Caco-2 (cell line): ENCODE measurements around the gene TTC16. TPM values are rescaled to one million over a fixed set of nuclear protein-coding genes. Genes with fewer than 3 reads are reported as not detected.

Experiments
- BruUV-seq: library from RNA; stranded (reverse); fragments of 400-500 nt; replicated peaks from 2 replicates; lab custom pipeline; 2021; lab: Mats Ljungman, UMichigan
- CTCF ChIA-PET: fragments of 300-600 bp; sonication (Branson Sonifier 250); formaldehyde crosslinking; loops from one replicate; lab custom pipeline; 2022; ENCODE audit warnings: antibody characterized with exemption; lab: Charles Lee
- POLR2A ChIA-PET: fragments of 300-600 bp; sonication (Branson Sonifier 250); formaldehyde crosslinking; loops from one replicate; lab custom pipeline; 2022; ENCODE audit warnings: antibody characterized with exemption; lab: Charles Lee
- DNase-seq, 2 experiments: peaks; one replicate each; pipeline versions ENCODE4 v3.0.0 to v3.0.0-alpha.2; 2020 to 2022
- H3K27me3 ChIP-seq: replicated peaks from 2 replicates; pipeline ENCODE4 v1.6.0; 2011; ENCODE audit warnings: low read length; ENCODE audit not compliant: control insufficient read depth, insufficient read depth
- H3K36me3 ChIP-seq: 2 replicates; pipeline ENCODE4 v1.5.1; 2011; ENCODE audit warnings: low read length; ENCODE audit not compliant: control insufficient read depth, insufficient read depth
- H3K4me1 ChIP-seq: fragments of 250-450 bp; sonication (Bioruptor Pico); 2 replicates; pipeline ENCODE4 v1.5.1; 2020; ENCODE audit warnings: mild to moderate bottlenecking
- H3K4me3 ChIP-seq: 2 replicates; pipeline ENCODE4 v1.5.1; 2011; ENCODE audit warnings: low read depth, mild to moderate bottlenecking, control low read depth, low read length
- H3K9me3 ChIP-seq: fragments of 250-450 bp; sonication (Bioruptor Pico); 2 replicates; pipeline ENCODE4 v1.5.1; 2020; ENCODE audit warnings: mild to moderate bottlenecking, moderate library complexity
- H3K27ac Mint-ChIP-seq: one replicate; pipeline ENCODE4 v1.8.0; 2022; ENCODE audit warnings: mixed read lengths; ENCODE audit not compliant: unreplicated experiment
- H3K27me3 Mint-ChIP-seq: one replicate; pipeline ENCODE4 v1.8.0; 2022; ENCODE audit warnings: mixed read lengths; ENCODE audit not compliant: insufficient read depth, unreplicated experiment
- H3K36me3 Mint-ChIP-seq: one replicate; pipeline ENCODE4 v1.8.0; 2022; ENCODE audit warnings: mild to moderate bottlenecking, mixed read lengths; ENCODE audit not compliant: insufficient read depth, unreplicated experiment
- H3K4me1 Mint-ChIP-seq: one replicate; pipeline ENCODE4 v1.8.0; 2022; ENCODE audit warnings: low read depth, mixed read lengths; ENCODE audit not compliant: unreplicated experiment
- H3K4me3 Mint-ChIP-seq: one replicate; pipeline ENCODE4 v1.8.0; 2022; ENCODE audit warnings: mild to moderate bottlenecking, moderate library complexity, mixed read lengths; ENCODE audit not compliant: unreplicated experiment
- H3K9me3 Mint-ChIP-seq: one replicate; pipeline ENCODE4 v1.8.0; 2022; ENCODE audit warnings: mixed read lengths; ENCODE audit not compliant: unreplicated experiment
- intact Hi-C: fragments of 100-400 bp; cut with micrococcal nuclease; formaldehyde crosslinking; loops from one replicate; pipeline ENCODE4 v1.10.0; 2022; ENCODE audit not compliant: unreplicated experiment
- total RNA-seq: library from RNA; stranded (reverse); gene quantifications from 2 replicates; pipeline ENCODE4 v1.2.3, GENCODE V29; 2022
- TF ChIP-seq, protein P1 (sequence below), 2 experiments: fragments of 200-600 bp in 1 of 2; IDR thresholded peaks; 1 replicate in 1 of 2; 2 replicates in 1 of 2; pipeline versions ENCODE4 v1.5.1 to v1.8.0; 2011 to 2022; ENCODE audit warnings: antibody characterized with exemption in 1 of 2, control low read depth in 1 of 2, inconsistent platforms in 1 of 2, low read depth in 1 of 2, low read length in 1 of 2, mild to moderate bottlenecking in 1 of 2, moderate library complexity in 1 of 2; ENCODE audit not compliant: insufficient read depth in 1 of 2, severe bottlenecking in 1 of 2, unreplicated experiment in 1 of 2

TTC16 gene
- total RNA-seq, 1 experiment from 2014 or later: not detected

DNA sequence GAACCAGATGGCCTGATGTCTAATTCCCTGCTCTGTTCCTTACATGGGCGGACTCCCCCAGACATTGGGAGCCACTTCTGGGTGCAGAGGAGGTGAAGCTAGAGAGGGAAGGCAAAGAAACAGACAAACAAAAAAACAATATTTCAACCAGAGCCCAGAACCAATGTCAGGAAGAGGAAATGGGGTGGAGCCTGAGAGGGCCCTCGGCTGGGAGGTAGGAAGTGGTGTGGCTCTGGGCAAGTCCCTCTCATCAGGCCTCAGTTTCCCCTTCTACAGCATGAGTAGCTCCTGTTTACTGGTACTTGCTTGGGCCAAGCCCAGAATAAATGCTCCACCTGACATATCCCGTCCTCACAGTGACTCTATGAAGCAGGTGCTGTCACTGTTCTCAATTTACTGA lies 51.5 kb downstream of the TTC16 start:
- intact Hi-C loops: no loop called here
- H3K27me3 Mint-ChIP-seq: peaks cover 9% of the 10 kb centered on the region
- no peaks in the 10 kb centered on the region for H3K36me3 Mint-ChIP-seq
- H3K4me1 Mint-ChIP-seq: no peaks in the 10 kb centered on the region
- Histone ChIP-seq H3K4me3 (no peak overlapping the region), H3K9me3 (no peaks in the 10 kb centered on the region), H3K36me3 (no peaks in the 10 kb centered on the region), H3K4me1 (no peaks in the 10 kb centered on the region), H3K27me3 (no peaks in the 10 kb centered on the region)
- ChIA-PET POLR2A (no interaction called here), CTCF (interaction anchor here (0.6 kb wide), 1 partner anchor 9 kb away, joined by 3 read pairs; no protein-coding TSS in a partner anchor)
- no peak overlapping the region for H3K4me3 Mint-ChIP-seq
- no TSS peak for BruUV-seq
- TF ChIP-seq, protein P1, sequence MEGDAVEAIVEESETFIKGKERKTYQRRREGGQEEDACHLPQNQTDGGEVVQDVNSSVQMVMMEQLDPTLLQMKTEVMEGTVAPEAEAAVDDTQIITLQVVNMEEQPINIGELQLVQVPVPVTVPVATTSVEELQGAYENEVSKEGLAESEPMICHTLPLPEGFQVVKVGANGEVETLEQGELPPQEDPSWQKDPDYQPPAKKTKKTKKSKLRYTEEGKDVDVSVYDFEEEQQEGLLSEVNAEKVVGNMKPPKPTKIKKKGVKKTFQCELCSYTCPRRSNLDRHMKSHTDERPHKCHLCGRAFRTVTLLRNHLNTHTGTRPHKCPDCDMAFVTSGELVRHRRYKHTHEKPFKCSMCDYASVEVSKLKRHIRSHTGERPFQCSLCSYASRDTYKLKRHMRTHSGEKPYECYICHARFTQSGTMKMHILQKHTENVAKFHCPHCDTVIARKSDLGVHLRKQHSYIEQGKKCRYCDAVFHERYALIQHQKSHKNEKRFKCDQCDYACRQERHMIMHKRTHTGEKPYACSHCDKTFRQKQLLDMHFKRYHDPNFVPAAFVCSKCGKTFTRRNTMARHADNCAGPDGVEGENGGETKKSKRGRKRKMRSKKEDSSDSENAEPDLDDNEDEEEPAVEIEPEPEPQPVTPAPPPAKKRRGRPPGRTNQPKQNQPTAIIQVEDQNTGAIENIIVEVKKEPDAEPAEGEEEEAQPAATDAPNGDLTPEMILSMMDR (IDR thresholded peaks at IDR 0.05; ENCODE audit: insufficient read depth in 1 of 2, low read depth in 1 of 2, low read length in 1 of 2, severe bottlenecking in 1 of 2, unreplicated experiment in 1 of 2): no peak
- DNase-seq: no peak
- no peaks in the 10 kb centered on the region for H3K9me3 Mint-ChIP-seq
- no peak overlapping the region for H3K27ac Mint-ChIP-seq

DNA sequence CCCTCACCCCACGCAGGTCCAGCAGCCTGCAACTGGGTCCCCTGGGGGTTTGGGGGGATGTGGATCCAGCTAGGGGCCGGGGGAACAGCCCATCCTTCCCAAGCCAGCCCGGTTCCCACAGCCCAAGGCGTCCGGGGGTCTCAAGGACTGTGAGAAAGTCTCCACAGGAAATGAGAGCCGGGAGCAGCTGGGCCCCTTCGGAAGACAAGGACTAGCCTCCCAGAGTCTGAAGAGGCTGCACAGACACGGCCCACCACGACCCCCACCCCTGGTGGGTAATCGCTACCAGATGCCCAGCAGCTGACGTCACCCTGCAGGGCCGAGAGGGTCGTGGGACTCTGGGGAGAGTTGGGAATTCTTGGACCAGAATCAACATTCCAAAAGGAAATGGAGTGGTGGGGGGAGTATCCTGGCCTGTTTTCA lies 52.0 kb downstream of the TTC16 start:
- no TSS peak for BruUV-seq
- H3K27me3 ChIP-seq: no peaks in the 10 kb centered on the region
- no peaks in the 10 kb centered on the region for H3K4me1 ChIP-seq
- CTCF ChIA-PET: no interaction called here
- Mint-ChIP-seq H3K9me3 (no peaks in the 10 kb centered on the region), H3K4me1 (no peaks in the 10 kb centered on the region), H3K4me3 (no peak overlapping the region), H3K36me3 (no peaks in the 10 kb centered on the region), H3K27me3 (peaks cover 4% of the 10 kb centered on the region), H3K27ac (no peak overlapping the region)
- H3K9me3 ChIP-seq: no peaks in the 10 kb centered on the region
- intact Hi-C loops: no loop called here
- TF ChIP-seq, protein P1 (IDR thresholded peaks at IDR 0.05; ENCODE audit: insufficient read depth in 1 of 2, low read depth in 1 of 2, low read length in 1 of 2, severe bottlenecking in 1 of 2, unreplicated experiment in 1 of 2): no peak
- no peaks in the 10 kb centered on the region for H3K36me3 ChIP-seq
- POLR2A ChIA-PET: no interaction called here
- H3K4me3 ChIP-seq: no peak overlapping the region
- DNase-seq: no peak

DNA sequence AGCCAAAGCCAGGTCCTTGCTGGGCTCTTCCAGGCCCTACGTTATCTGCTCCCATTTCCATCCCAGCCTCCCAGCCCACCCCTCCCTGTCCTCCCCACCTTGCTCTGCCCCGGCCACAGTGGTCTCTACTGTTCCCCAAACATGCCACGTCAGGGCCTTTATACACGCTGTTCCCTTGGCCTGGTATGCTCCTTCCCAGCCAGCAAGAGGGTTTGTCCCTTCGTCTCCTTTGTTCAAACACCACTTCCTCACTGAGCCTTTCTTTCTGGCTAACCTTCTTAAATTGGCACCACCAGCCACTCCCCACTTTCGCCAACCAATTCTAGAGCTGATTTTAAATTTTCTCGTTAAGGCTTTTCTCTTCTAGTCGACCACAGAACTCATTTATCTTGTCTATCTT lies 52.8 kb downstream of the TTC16 start:
- Mint-ChIP-seq H3K9me3 (no peaks in the 10 kb centered on the region), H3K4me1 (no peaks in the 10 kb centered on the region), H3K27ac (no peak overlapping the region), H3K36me3 (no peaks in the 10 kb centered on the region), H3K4me3 (no peak overlapping the region), H3K27me3 (no peaks in the 10 kb centered on the region)
- DNase-seq: no peak
- POLR2A ChIA-PET: no interaction called here
- CTCF ChIA-PET: interaction anchor here (3.1 kb wide), 1 partner anchor 34 kb away, joined by 32 read pairs; the partner anchor contains the start of gene TOR2A
- intact Hi-C loops: no loop called here
- Histone ChIP-seq H3K36me3 (no peaks in the 10 kb centered on the region), H3K4me3 (no peak overlapping the region), H3K27me3 (no peaks in the 10 kb centered on the region), H3K4me1 (no peaks in the 10 kb centered on the region), H3K9me3 (no peaks in the 10 kb centered on the region)
- TF ChIP-seq, protein P1 (IDR thresholded peaks at IDR 0.05; ENCODE audit: insufficient read depth in 1 of 2, low read depth in 1 of 2, low read length in 1 of 2, severe bottlenecking in 1 of 2, unreplicated experiment in 1 of 2): no peak
- no TSS peak for BruUV-seq
